22Rv1 (cell line): ENCODE measurements around the gene TAS2R41.

Experiments used
- CTCF ChIP-seq: fragments of 450-650 bp; IDR thresholded peaks from 2 replicates; pipeline ENCODE4 v1.5.1; 2017; ENCODE audit warnings: mild to moderate bottlenecking
- ZFX ChIP-seq: fragments of 450-650 bp; IDR thresholded peaks from 2 replicates; pipeline ENCODE4 v1.6.1; 2017; ENCODE audit warnings: antibody characterized with exemption, borderline replicate concordance

- TF ChIP-seq CTCF = no peak
- no peak for TF ChIP-seq ZFX
Measured at GRCh38 chr7:143492799-143493739, 15.4 kb downstream of the TAS2R41 start.
